H1 (cell line): ENCODE data around the gene SLC8A1.

Experiments
- CTCF ChIP-seq, 3 experiments: IDR thresholded peaks; 1 replicate in 2 of 3; 2 replicates in 1 of 3; pipeline versions ENCODE4 v1.5.1 to v1.6.1; 2011; ENCODE audit warnings: low read length in 3 of 3, mild to moderate bottlenecking in 3 of 3, inconsistent platforms in 2 of 3, low read depth in 1 of 3, moderate library complexity in 1 of 3; ENCODE audit not compliant: insufficient read depth in 1 of 3; ENCODE audit errors: control extremely low read depth in 1 of 3
- EZH2 ChIP-seq: fragments of 200-600 bp; sonication (generic); IDR thresholded peaks from 2 replicates; pipeline ENCODE4 v1.7.1; 2012; ENCODE audit warnings: low read depth, mild to moderate bottlenecking, moderate library complexity, low read length, inconsistent platforms; ENCODE audit not compliant: severe bottlenecking
- JUND ChIP-seq: IDR thresholded peaks from 2 replicates; pipeline ENCODE4 v1.6.1; 2011; ENCODE audit warnings: mild to moderate bottlenecking, improper control_type of control experiment, low read length
- POLR2AphosphoS5 ChIP-seq: IDR thresholded peaks from 2 replicates; pipeline ENCODE4 v1.6.1; 2011; ENCODE audit warnings: low read depth, low read length
- TAF1 ChIP-seq: IDR thresholded peaks from 2 replicates; pipeline ENCODE4 v1.6.1; 2011; ENCODE audit warnings: mild to moderate bottlenecking, low read depth, low read length
- YY1 ChIP-seq: IDR thresholded peaks from 2 replicates; pipeline ENCODE4 v1.6.1; 2011; ENCODE audit warnings: low read depth, mild to moderate bottlenecking, low read length
- TF ChIP-seq, protein P1 (sequence below): IDR thresholded peaks from 2 replicates; pipeline ENCODE4 v1.6.1; 2011; ENCODE audit warnings: low read length, improper control_type of control experiment

DNA sequence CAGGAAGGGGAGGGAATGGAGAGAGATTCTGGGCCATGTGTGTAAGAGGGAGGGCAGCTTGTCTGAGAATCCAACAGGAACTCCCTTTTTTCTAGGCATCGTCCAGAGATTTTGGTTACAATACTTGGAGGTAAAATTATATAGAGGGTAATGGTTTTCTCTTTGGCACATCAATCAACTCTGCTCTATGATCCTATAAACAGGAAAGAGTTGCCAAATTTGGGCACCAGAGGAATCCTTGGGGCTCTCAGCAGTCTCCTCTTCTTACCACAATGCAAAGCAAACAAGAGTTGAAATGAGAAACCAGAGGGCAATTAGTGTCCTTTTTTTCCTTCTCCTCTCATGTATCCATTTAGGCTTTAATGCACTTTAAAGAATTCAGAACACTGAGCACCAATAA is 243.4 kb downstream of the SLC8A1 start:
- TF ChIP-seq, protein P1, sequence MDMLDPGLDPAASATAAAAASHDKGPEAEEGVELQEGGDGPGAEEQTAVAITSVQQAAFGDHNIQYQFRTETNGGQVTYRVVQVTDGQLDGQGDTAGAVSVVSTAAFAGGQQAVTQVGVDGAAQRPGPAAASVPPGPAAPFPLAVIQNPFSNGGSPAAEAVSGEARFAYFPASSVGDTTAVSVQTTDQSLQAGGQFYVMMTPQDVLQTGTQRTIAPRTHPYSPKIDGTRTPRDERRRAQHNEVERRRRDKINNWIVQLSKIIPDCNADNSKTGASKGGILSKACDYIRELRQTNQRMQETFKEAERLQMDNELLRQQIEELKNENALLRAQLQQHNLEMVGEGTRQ = no peak
- TF ChIP-seq YY1 (no peak), POLR2AphosphoS5 (no peak), CTCF (IDR thresholded peaks at IDR 0.05; ENCODE audit: control extremely low read depth in 1 of 3, insufficient read depth in 1 of 3, low read depth in 1 of 3, low read length in 3 of 3) (no peak), EZH2 (no peak), JUND (no peak), TAF1 (no peak)
